ENCODE results near the gene ZBTB46. TPM values are rescaled to one million over a fixed set of nuclear protein-coding genes. Genes with fewer than 3 reads are reported as not detected.
"Not testable (repeated sequence)": the region's sequence is repeated elsewhere in the genome, so short reads cannot be mapped to it uniquely, and the experiment has no call there.

Gene ZBTB46
- total RNA-seq, 1 donor from 2014 or later = 11.6 TPM

- H3K27ac Mint-ChIP-seq = no peak overlapping the region
- no peaks in the 10 kb centered on the region for H3K4me1 Mint-ChIP-seq
- no peak for DNase-seq (ENCODE audit: low spot score in 2 of 2, unreplicated experiment in 2 of 2)
These were observed 97.4 kb downstream of the ZBTB46 start for GRCh38 chr20:63733579-63734081.

GRCh38 chr20:63733117-63733516, 97.9 kb downstream of the ZBTB46 start:
- no peak overlapping the region for H3K27ac Mint-ChIP-seq
- no peaks in the 10 kb centered on the region for H3K4me1 Mint-ChIP-seq
- DNase-seq (ENCODE audit: low spot score in 2 of 2, unreplicated experiment in 2 of 2) = no peak
- H3K4me3 Mint-ChIP-seq = no peak overlapping the region
- peaks cover 7% of the 10 kb centered on the region for H3K27me3 Mint-ChIP-seq (ENCODE audit: low read depth)
- H3K36me3 Mint-ChIP-seq = peaks cover 26% of the 10 kb centered on the region
- H3K9me3 Mint-ChIP-seq = no peaks in the 10 kb centered on the region
- no peak for TF ChIP-seq CTCF (IDR thresholded peaks at IDR 0.05; ENCODE audit: unreplicated experiment)

More at GRCh38 chr20:63733579-63734081, 97.4 kb downstream of the ZBTB46 start:
- Mint-ChIP-seq H3K4me3 (no peak overlapping the region), H3K36me3 (peaks cover 21% of the 10 kb centered on the region), H3K9me3 (no peaks in the 10 kb centered on the region), H3K27me3 (ENCODE audit: low read depth) (peaks cover 7% of the 10 kb centered on the region)
- TF ChIP-seq CTCF (IDR thresholded peaks at IDR 0.05; ENCODE audit: unreplicated experiment) = no peak

GRCh38 chr20:63732118-63733095, 98.7 kb downstream of the ZBTB46 start:
- Mint-ChIP-seq H3K36me3 (peaks cover 29% of the 10 kb centered on the region), H3K9me3 (no peaks in the 10 kb centered on the region), H3K27ac (no peak overlapping the region), H3K4me1 (peaks cover 3% of the 10 kb centered on the region), H3K4me3 (no peak overlapping the region), H3K27me3 (ENCODE audit: low read depth) (peaks cover 7% of the 10 kb centered on the region)
- DNase-seq (ENCODE audit: low spot score in 2 of 2, unreplicated experiment in 2 of 2) = no peak
- no peak for TF ChIP-seq CTCF (IDR thresholded peaks at IDR 0.05; ENCODE audit: unreplicated experiment)

GRCh38 chr20:63731410-63731809, 99.7 kb downstream of the ZBTB46 start:
- H3K9me3 Mint-ChIP-seq = peaks cover 4% of the 10 kb centered on the region
- H3K27ac Mint-ChIP-seq = no peak overlapping the region
- H3K4me1 Mint-ChIP-seq = peaks cover 3% of the 10 kb centered on the region
- no peak overlapping the region for H3K4me3 Mint-ChIP-seq
- no peak for TF ChIP-seq CTCF (IDR thresholded peaks at IDR 0.05; ENCODE audit: unreplicated experiment)
- peaks cover 34% of the 10 kb centered on the region for H3K36me3 Mint-ChIP-seq
- H3K27me3 Mint-ChIP-seq (ENCODE audit: low read depth) = peaks cover 7% of the 10 kb centered on the region
- DNase-seq (ENCODE audit: low spot score in 2 of 2, unreplicated experiment in 2 of 2) = no peak

GRCh38 chr20:63730189-63730733, 100.8 kb downstream of the ZBTB46 start:
- not testable (repeated sequence) for H3K27me3 Mint-ChIP-seq (ENCODE audit: low read depth); H3K9me3 Mint-ChIP-seq; H3K4me1 Mint-ChIP-seq; H3K27ac Mint-ChIP-seq; H3K4me3 Mint-ChIP-seq; DNase-seq (ENCODE audit: low spot score in 2 of 2, unreplicated experiment in 2 of 2)
- peaks cover 35% of the 10 kb centered on the region for H3K36me3 Mint-ChIP-seq

GRCh38 chr20:63722967-63723622, 108.0 kb downstream of the ZBTB46 start:
- not testable (repeated sequence) for H3K4me3 Mint-ChIP-seq; H3K27ac Mint-ChIP-seq; H3K4me1 Mint-ChIP-seq; H3K27me3 Mint-ChIP-seq (ENCODE audit: low read depth); DNase-seq (ENCODE audit: low spot score in 2 of 2, unreplicated experiment in 2 of 2)
- H3K36me3 Mint-ChIP-seq = peaks cover 55% of the 10 kb centered on the region
- peaks cover 20% of the 10 kb centered on the region for H3K9me3 Mint-ChIP-seq

All from mesothelial cell of epicardium (in vitro differentiated cells).